Measurements from ENCODE around the gene BHLHE40.
"Not testable (repeated sequence)": the region's sequence is repeated elsewhere in the genome, so short reads cannot be mapped to it uniquely, and the experiment has no call there.

Gene BHLHE40

GRCh38 chr3:4959180-4959579 is 20.1 kb upstream of the BHLHE40 start:
- DNase-seq (ENCODE audit: insufficient read length, low spot score) (no peak), FAIRE-seq (no peak)

GRCh38 chr3:4961865-4962264 is 17.4 kb upstream of the BHLHE40 start:
- not testable (repeated sequence) for DNase-seq (ENCODE audit: insufficient read length, low spot score); FAIRE-seq

GRCh38 chr3:4963669-4964570 is 15.3 kb upstream of the BHLHE40 start:
- DNase-seq (ENCODE audit: insufficient read length, low spot score) = no peak
- no peak for FAIRE-seq

- DNase-seq (ENCODE audit: insufficient read length, low spot score); FAIRE-seq: not testable (repeated sequence)
Measured at GRCh38 chr3:4966006-4966405, 13.2 kb upstream of the BHLHE40 start.

GRCh38 chr3:4967683-4968082 is 11.6 kb upstream of the BHLHE40 start:
- not testable (repeated sequence) for FAIRE-seq; DNase-seq (ENCODE audit: insufficient read length, low spot score)

- not testable (repeated sequence) for DNase-seq (ENCODE audit: insufficient read length, low spot score); FAIRE-seq
Measured at GRCh38 chr3:4971437-4971836, 7.8 kb upstream of the BHLHE40 start.

GRCh38 chr3:4971838-4972237 is 7.4 kb upstream of the BHLHE40 start:
- FAIRE-seq (no peak), DNase-seq (ENCODE audit: insufficient read length, low spot score) (no peak)

- no peak for DNase-seq (ENCODE audit: insufficient read length, low spot score)
- FAIRE-seq = no peak
Measured at GRCh38 chr3:4972652-4973643, 6.3 kb upstream of the BHLHE40 start.

GRCh38 chr3:4974154-4974553 is 5.1 kb upstream of the BHLHE40 start:
- DNase-seq (ENCODE audit: insufficient read length, low spot score) = no peak
- no peak for FAIRE-seq

- DNase-seq (ENCODE audit: insufficient read length, low spot score) (no peak), FAIRE-seq (no peak)
Measured at GRCh38 chr3:4976109-4976508, 3.1 kb upstream of the BHLHE40 start.

- DNase-seq (ENCODE audit: insufficient read length, low spot score) (no peak), FAIRE-seq (no peak)
Measured at GRCh38 chr3:4977001-4977852, 2.0 kb upstream of the BHLHE40 start.

- no peak for DNase-seq (ENCODE audit: insufficient read length, low spot score)
- FAIRE-seq = no peak
Measured at GRCh38 chr3:4977853-4978203, 1.4 kb upstream of the BHLHE40 start.

GRCh38 chr3:4978204-4978965 is 852 bp upstream of the BHLHE40 start:
- DNase-seq (ENCODE audit: insufficient read length, low spot score) (peak; percentile 88), FAIRE-seq (peak; percentile 77)

GRCh38 chr3:4978966-4979427 is 240 bp upstream of the BHLHE40 start:
- DNase-seq (ENCODE audit: insufficient read length, low spot score) (peak; percentile 82), FAIRE-seq (no peak)

- FAIRE-seq = no peak
- no peak for DNase-seq (ENCODE audit: insufficient read length, low spot score)
Measured at GRCh38 chr3:4980229-4981203, 1.3 kb downstream of the BHLHE40 start.

- no peak for FAIRE-seq
- no peak for DNase-seq (ENCODE audit: insufficient read length, low spot score)
Measured at GRCh38 chr3:4981294-4981664, 2.0 kb downstream of the BHLHE40 start.

GRCh38 chr3:4981665-4982494 is 2.6 kb downstream of the BHLHE40 start:
- FAIRE-seq (no peak), DNase-seq (ENCODE audit: insufficient read length, low spot score) (no peak)

Measured in HTR-8/SVneo (cell line).